HG02678 (cell line): ENCODE data around the gene TUBGCP5.
A peak's percentile ranks its signal among the peaks of the same experiment; 100 is the strongest.

ENCODE experiments used
- ATAC-seq: cut with Tn5 transposase; IDR thresholded peaks from one replicate; pipeline ENCODE4 v1.9.1; 2021; ENCODE audit warnings: mild to moderate bottlenecking, moderate library complexity; ENCODE audit not compliant: unreplicated experiment

Gene TUBGCP5

GRCh38 chr15:22979238-22980188 lies 59.9 kb downstream of the TUBGCP5 start:
- peak; percentile 58 for ATAC-seq

- peak; percentile 26 for ATAC-seq
Measured at GRCh38 chr15:22978691-22979237, 60.6 kb downstream of the TUBGCP5 start.

- ATAC-seq: no peak
Measured at GRCh38 chr15:22974745-22975144, 64.6 kb downstream of the TUBGCP5 start.

GRCh38 chr15:22973987-22974386 lies 65.4 kb downstream of the TUBGCP5 start:
- no peak for ATAC-seq

GRCh38 chr15:22973286-22973685 lies 66.1 kb downstream of the TUBGCP5 start:
- peak; percentile 88 for ATAC-seq

GRCh38 chr15:22969489-22969888 lies 69.9 kb downstream of the TUBGCP5 start:
- ATAC-seq: no peak

GRCh38 chr15:22968366-22968765 lies 71.0 kb downstream of the TUBGCP5 start:
- no peak for ATAC-seq

- no peak for ATAC-seq
Measured at GRCh38 chr15:22967084-22967770, 72.1 kb downstream of the TUBGCP5 start.

GRCh38 chr15:22966321-22967083 lies 72.9 kb downstream of the TUBGCP5 start:
- no peak for ATAC-seq

GRCh38 chr15:22963641-22964040 lies 75.7 kb downstream of the TUBGCP5 start:
- ATAC-seq: no peak

GRCh38 chr15:22962611-22963010 lies 76.8 kb downstream of the TUBGCP5 start:
- no peak for ATAC-seq

- ATAC-seq: no peak
Measured at GRCh38 chr15:22961762-22962161, 77.6 kb downstream of the TUBGCP5 start.

- no peak for ATAC-seq
Measured at GRCh38 chr15:22960556-22960955, 78.8 kb downstream of the TUBGCP5 start.

GRCh38 chr15:22960126-22960525 lies 79.2 kb downstream of the TUBGCP5 start:
- no peak for ATAC-seq

GRCh38 chr15:22959321-22960101 lies 79.9 kb downstream of the TUBGCP5 start:
- ATAC-seq: no peak

GRCh38 chr15:22958487-22959280 lies 80.7 kb downstream of the TUBGCP5 start:
- ATAC-seq: no peak

GRCh38 chr15:22956978-22957260 lies 82.5 kb downstream of the TUBGCP5 start:
- no peak for ATAC-seq

- no peak for ATAC-seq
Measured at GRCh38 chr15:22956257-22956977, 83.0 kb downstream of the TUBGCP5 start.

- no peak for ATAC-seq
Measured at GRCh38 chr15:22955544-22956119, 83.7 kb downstream of the TUBGCP5 start.
